ENCODE measurements around the gene SFPQ.
"Not testable (repeated sequence)": the region's sequence is repeated elsewhere in the genome, so short reads cannot be mapped to it uniquely, and the experiment has no call there.

SFPQ gene

GRCh38 chr1:35192853-35193664 is at the start of gene SFPQ:
Gene SFPQ, minus strand, starts transcription at chr1:35193145. Its CDS starts 96 bp downstream, at chr1:35193049.
- peak within 1 kb of the TSS; percentile 85 to 93 for H3K4me3 ChIP-seq (ENCODE audit: low read depth in 1 of 2, low read length in 2 of 2)
- H3K27me3 ChIP-seq (ENCODE audit: insufficient read depth, low read length, poor library complexity): no peaks in the 10 kb centered on the region
- ATAC-seq (ENCODE audit: insufficient read depth, low read depth): peak; percentile 93
- peak within 1 kb of the TSS; percentile 92 for H3K27ac ChIP-seq (ENCODE audit: low read length)
- peak; percentile 99 for DNase-seq
- H3K79me2 ChIP-seq (ENCODE audit: insufficient read depth, low read length): peaks cover 54% of the 10 kb centered on the region
- H3K9ac ChIP-seq (ENCODE audit: low read depth, low read length): peak within 1 kb of the TSS; percentile 100
- TF ChIP-seq CTCF (IDR thresholded peaks at IDR 0.05; ENCODE audit: borderline replicate concordance, extremely low read depth, low read length, poor library complexity, severe bottlenecking): no peak
- no peak for TF ChIP-seq EZH2 (IDR thresholded peaks at IDR 0.05; ENCODE audit: borderline replicate concordance, low read depth, low read length, severe bottlenecking)
- peak within 1 kb of the TSS; percentile 71 for H2AFZ ChIP-seq (ENCODE audit: low read depth, low read length)
- H3K4me2 ChIP-seq (ENCODE audit: insufficient read depth, low read length): peak within 1 kb of the TSS; percentile 70
- H4K20me1 ChIP-seq (ENCODE audit: insufficient read depth, low read length): peaks cover 39% of the 10 kb centered on the region
- H3K36me3 ChIP-seq (ENCODE audit: insufficient read depth, low read length): peaks cover 48% of the 10 kb centered on the region
- peaks cover 40% of the 10 kb centered on the region for H3K4me1 ChIP-seq (ENCODE audit: insufficient read depth, low read length)
- H3K9me3 ChIP-seq (ENCODE audit: insufficient read depth, low read length, severe bottlenecking): no peaks in the 10 kb centered on the region

- H3K79me2 ChIP-seq (ENCODE audit: insufficient read depth, low read length); ATAC-seq (ENCODE audit: insufficient read depth, low read depth); H4K20me1 ChIP-seq (ENCODE audit: insufficient read depth, low read length); H3K27ac ChIP-seq (ENCODE audit: low read length); H3K4me2 ChIP-seq (ENCODE audit: insufficient read depth, low read length); H3K27me3 ChIP-seq (ENCODE audit: insufficient read depth, low read length, poor library complexity); H3K9ac ChIP-seq (ENCODE audit: low read depth, low read length); H3K4me3 ChIP-seq (ENCODE audit: low read depth in 1 of 2, low read length in 2 of 2); DNase-seq; H3K9me3 ChIP-seq (ENCODE audit: insufficient read depth, low read length, severe bottlenecking); H2AFZ ChIP-seq (ENCODE audit: low read depth, low read length); H3K36me3 ChIP-seq (ENCODE audit: insufficient read depth, low read length); H3K4me1 ChIP-seq (ENCODE audit: insufficient read depth, low read length): not testable (repeated sequence)
Measured at GRCh38 chr1:35236772-35237171, 43.8 kb upstream of the SFPQ start.

- Histone ChIP-seq H3K27me3 (ENCODE audit: insufficient read depth, low read length, poor library complexity) (no peaks in the 10 kb centered on the region), H2AFZ (ENCODE audit: low read depth, low read length) (no peak overlapping the region), H3K79me2 (ENCODE audit: insufficient read depth, low read length) (no peaks in the 10 kb centered on the region), H3K9me3 (ENCODE audit: insufficient read depth, low read length, severe bottlenecking) (no peaks in the 10 kb centered on the region), H4K20me1 (ENCODE audit: insufficient read depth, low read length) (no peaks in the 10 kb centered on the region), H3K9ac (ENCODE audit: low read depth, low read length) (no peak overlapping the region), H3K4me1 (ENCODE audit: insufficient read depth, low read length) (no peaks in the 10 kb centered on the region), H3K4me2 (ENCODE audit: insufficient read depth, low read length) (no peak overlapping the region), H3K27ac (ENCODE audit: low read length) (no peak overlapping the region), H3K36me3 (ENCODE audit: insufficient read depth, low read length) (no peaks in the 10 kb centered on the region), H3K4me3 (ENCODE audit: low read depth in 1 of 2, low read length in 2 of 2) (no peak overlapping the region)
- no peak for TF ChIP-seq EZH2 (IDR thresholded peaks at IDR 0.05; ENCODE audit: borderline replicate concordance, low read depth, low read length, severe bottlenecking)
- ATAC-seq (ENCODE audit: insufficient read depth, low read depth) (no peak), DNase-seq (no peak)
Measured at GRCh38 chr1:35231287-35231686, 38.3 kb upstream of the SFPQ start.

- no peak for TF ChIP-seq CTCF (IDR thresholded peaks at IDR 0.05; ENCODE audit: borderline replicate concordance, extremely low read depth, low read length, poor library complexity, severe bottlenecking)
- no peak for TF ChIP-seq EZH2 (IDR thresholded peaks at IDR 0.05; ENCODE audit: borderline replicate concordance, low read depth, low read length, severe bottlenecking)
- no peaks in the 10 kb centered on the region for H3K79me2 ChIP-seq (ENCODE audit: insufficient read depth, low read length)
- no peak overlapping the region for H3K4me2 ChIP-seq (ENCODE audit: insufficient read depth, low read length)
- ATAC-seq (ENCODE audit: insufficient read depth, low read depth): peak; percentile 61
- H3K4me3 ChIP-seq (ENCODE audit: low read depth in 1 of 2, low read length in 2 of 2): no peak overlapping the region
- H4K20me1 ChIP-seq (ENCODE audit: insufficient read depth, low read length): no peaks in the 10 kb centered on the region
- H3K27ac ChIP-seq (ENCODE audit: low read length): no peak overlapping the region
- H3K9me3 ChIP-seq (ENCODE audit: insufficient read depth, low read length, severe bottlenecking): no peaks in the 10 kb centered on the region
- H2AFZ ChIP-seq (ENCODE audit: low read depth, low read length): no peak overlapping the region
- H3K4me1 ChIP-seq (ENCODE audit: insufficient read depth, low read length): no peaks in the 10 kb centered on the region
- H3K27me3 ChIP-seq (ENCODE audit: insufficient read depth, low read length, poor library complexity): no peaks in the 10 kb centered on the region
- H3K36me3 ChIP-seq (ENCODE audit: insufficient read depth, low read length): no peaks in the 10 kb centered on the region
- DNase-seq: no peak
- H3K9ac ChIP-seq (ENCODE audit: low read depth, low read length): no peak overlapping the region
Measured at GRCh38 chr1:35229587-35230360, 36.8 kb upstream of the SFPQ start.

All from DND-41 (cell line).